Retinal pigment epithelial cell (primary cell): ENCODE measurements around the gene IGLON5.

Experiments used
- DNase-seq: peaks from one replicate; pipeline ENCODE4 v3.0.0-alpha.2; 2010; ENCODE audit warnings: low read depth
- H3K4me3 ChIP-seq: 2 replicates; pipeline ENCODE4 v1.5.1; 2011; ENCODE audit warnings: mild to moderate bottlenecking, low read length, control low read depth, moderate library complexity
- CTCF ChIP-seq: conservative IDR thresholded peaks from 2 replicates; pipeline ENCODE4 v1.5.1; 2011; ENCODE audit warnings: low read depth, low read length, control low read depth, inconsistent platforms

The IGLON5 gene

GRCh38 chr19:51371186-51371690 lies 59.8 kb downstream of the IGLON5 start:
- DNase-seq = no peak
- H3K4me3 ChIP-seq = no peak overlapping the region
- TF ChIP-seq CTCF = no peak

- no peak for DNase-seq
- TF ChIP-seq CTCF = no peak
- H3K4me3 ChIP-seq = no peak overlapping the region
These were observed 60.7 kb downstream of the IGLON5 start for GRCh38 chr19:51372021-51372648.

- DNase-seq = no peak
- no peak within 1 kb of the TSS for H3K4me3 ChIP-seq
- TF ChIP-seq CTCF = no peak
These were observed 61.4 kb downstream of the IGLON5 start, which contains the start of gene NKG7 for GRCh38 chr19:51372649-51373504. NKG7 (minus strand) TSS chr19:51372654; CDS start chr19:51372535, 119 bp downstream.

- TF ChIP-seq CTCF = no peak
- no peak for DNase-seq
- H3K4me3 ChIP-seq = no peak overlapping the region
These were observed 64.2 kb downstream of the IGLON5 start for GRCh38 chr19:51375504-51376221.

GRCh38 chr19:51377422-51377821 lies 66.0 kb downstream of the IGLON5 start:
- TF ChIP-seq CTCF = no peak

GRCh38 chr19:51380379-51380778 lies 68.9 kb downstream of the IGLON5 start:
- no peak for TF ChIP-seq CTCF
- no peak overlapping the region for H3K4me3 ChIP-seq
- no peak for DNase-seq

More at GRCh38 chr19:51377422-51377821, 66.0 kb downstream of the IGLON5 start:
- no peak for DNase-seq
- no peak overlapping the region for H3K4me3 ChIP-seq
